Chondrocyte (in vitro differentiated cells): ENCODE data around the gene HOXA7. TPM values are rescaled to one million over a fixed set of nuclear protein-coding genes. Genes with fewer than 3 reads are reported as not detected.

Experiments
- DNase-seq: peaks from one replicate; pipeline ENCODE4 v3.0.0; 2021; ENCODE audit warnings: mixed read lengths, low spot score
- H3K27ac Mint-ChIP-seq: one replicate; pipeline ENCODE4 v1.8.0; 2021; ENCODE audit warnings: mild to moderate bottlenecking, moderate library complexity, mixed read lengths; ENCODE audit not compliant: unreplicated experiment
- H3K27me3 Mint-ChIP-seq: 2 replicates; pipeline ENCODE4 v1.8.0; 2021; ENCODE audit warnings: low read depth, mixed read lengths
- H3K36me3 Mint-ChIP-seq: 2 replicates; pipeline ENCODE4 v1.8.0; 2021; ENCODE audit warnings: low read depth, mixed read lengths
- H3K4me1 Mint-ChIP-seq: 2 replicates; pipeline ENCODE4 v1.8.0; 2021; ENCODE audit warnings: low read depth, mild to moderate bottlenecking, mixed read lengths
- H3K4me3 Mint-ChIP-seq: one replicate; pipeline ENCODE4 v1.8.0; 2021; ENCODE audit warnings: mild to moderate bottlenecking, moderate library complexity, mixed read lengths; ENCODE audit not compliant: unreplicated experiment
- H3K9me3 Mint-ChIP-seq: 2 replicates; pipeline ENCODE4 v1.8.0; 2021; ENCODE audit warnings: low read depth, mixed read lengths
- CTCF ChIP-seq: fragments of 200-600 bp; sonication (generic); IDR thresholded peaks from 2 replicates; pipeline ENCODE4 v1.5.0; 2021; ENCODE audit warnings: antibody characterized with exemption, mild to moderate bottlenecking, moderate library complexity
- total RNA-seq: library from RNA; stranded (reverse); gene quantifications from 3 replicates; pipeline ENCODE4 v1.2.1, GENCODE V29; 2021

Gene HOXA7
- total RNA-seq, 1 donor from 2014 or later: not detected

- Mint-ChIP-seq H3K27ac (no peak overlapping the region), H3K36me3 (peaks cover 7% of the 10 kb centered on the region), H3K9me3 (no peaks in the 10 kb centered on the region), H3K4me3 (no peak overlapping the region), H3K27me3 (peaks cover 74% of the 10 kb centered on the region), H3K4me1 (peaks cover 11% of the 10 kb centered on the region)
- no peak for TF ChIP-seq CTCF
- peak; percentile 47 for DNase-seq
Measured at GRCh38 chr7:27171637-27172314, 15.3 kb upstream of the HOXA7 start.

- H3K27ac Mint-ChIP-seq: no peak overlapping the region
- H3K4me1 Mint-ChIP-seq: peaks cover 11% of the 10 kb centered on the region
- peak; percentile 54 for DNase-seq
- peaks cover 74% of the 10 kb centered on the region for H3K27me3 Mint-ChIP-seq
- TF ChIP-seq CTCF: no peak
- no peak overlapping the region for H3K4me3 Mint-ChIP-seq
- no peaks in the 10 kb centered on the region for H3K9me3 Mint-ChIP-seq
- H3K36me3 Mint-ChIP-seq: peaks cover 7% of the 10 kb centered on the region
Measured at GRCh38 chr7:27171325-27171636, 14.8 kb upstream of the HOXA7 start.

GRCh38 chr7:27170426-27171324 is 14.2 kb upstream of the HOXA7 start:
- Mint-ChIP-seq H3K27ac (no peak overlapping the region), H3K9me3 (no peaks in the 10 kb centered on the region), H3K4me3 (no peak overlapping the region), H3K4me1 (peaks cover 12% of the 10 kb centered on the region), H3K36me3 (peaks cover 7% of the 10 kb centered on the region), H3K27me3 (peaks cover 71% of the 10 kb centered on the region)
- DNase-seq: no peak
- no peak for TF ChIP-seq CTCF

GRCh38 chr7:27169658-27170425 is 13.4 kb upstream of the HOXA7 start:
- TF ChIP-seq CTCF: no peak
- Mint-ChIP-seq H3K9me3 (no peaks in the 10 kb centered on the region), H3K27ac (no peak overlapping the region), H3K4me1 (peaks cover 14% of the 10 kb centered on the region), H3K27me3 (peaks cover 65% of the 10 kb centered on the region), H3K36me3 (peaks cover 6% of the 10 kb centered on the region), H3K4me3 (no peak overlapping the region)
- peak; percentile 72 for DNase-seq

GRCh38 chr7:27168265-27168947 is 11.9 kb upstream of the HOXA7 start:
- DNase-seq: peak; percentile 68
- Mint-ChIP-seq H3K4me3 (no peak overlapping the region), H3K36me3 (peaks cover 5% of the 10 kb centered on the region), H3K27ac (no peak overlapping the region), H3K4me1 (peaks cover 14% of the 10 kb centered on the region), H3K27me3 (peaks cover 72% of the 10 kb centered on the region), H3K9me3 (no peaks in the 10 kb centered on the region)
- TF ChIP-seq CTCF: no peak
